H1 (cell line): ENCODE data around the gene RSU1. TPM values are rescaled to one million over a fixed set of nuclear protein-coding genes. Genes with fewer than 3 reads are reported as not detected.

Experiments
- EZH2 ChIP-seq: fragments of 200-600 bp; sonication (generic); IDR thresholded peaks from 2 replicates; pipeline ENCODE4 v1.7.1; 2012; ENCODE audit warnings: low read depth, mild to moderate bottlenecking, moderate library complexity, low read length, inconsistent platforms; ENCODE audit not compliant: severe bottlenecking
- MAFK ChIP-seq: IDR thresholded peaks from 2 replicates; pipeline ENCODE4 v1.6.1; 2012; ENCODE audit warnings: low read depth, mild to moderate bottlenecking, improper control_type of control experiment, low read length
- RXRA ChIP-seq: IDR thresholded peaks from 2 replicates; pipeline ENCODE4 v1.6.1; 2011; ENCODE audit warnings: low read depth, mild to moderate bottlenecking, low read length, moderate library complexity; ENCODE audit not compliant: insufficient read depth
- TAF1 ChIP-seq: IDR thresholded peaks from 2 replicates; pipeline ENCODE4 v1.6.1; 2011; ENCODE audit warnings: mild to moderate bottlenecking, low read depth, low read length
- ZNF274 ChIP-seq: IDR thresholded peaks from 2 replicates; pipeline ENCODE4 v1.7.0; 2012; ENCODE audit warnings: low read length, borderline replicate concordance; ENCODE audit errors: extremely low read depth
- polyA plus RNA-seq, 7 experiments: library from polyadenylated mRNA; depleted of rRNA in 3 of 7; stranded (reverse) in 5 of 7; unstranded in 2 of 7; fragments of >200 nt in 5 of 7; fragments of 200-250 nt in 2 of 7; gene quantifications; 1 replicate in 5 of 7; 2 replicates in 1 of 7; 4 replicates in 1 of 7; pipeline versions ENCODE4 v1.2.1 to v1.2.3, GENCODE V29; 2011 to 2013; ENCODE audit warnings: missing spikeins in 2 of 7, mixed read lengths in 2 of 7
- total RNA-seq: library from RNA; stranded (reverse); fragmentation: NEBNext Ultra II Directional; extraction: Animal tissue kit (Norgen Biotek cat#: 25700); gene quantifications from 2 replicates; pipeline ENCODE4 v1.2.1, GENCODE V29; 2021
- TF ChIP-seq, protein P1 (sequence below): IDR thresholded peaks from 2 replicates; pipeline ENCODE4 v1.6.1; 2012; ENCODE audit warnings: inconsistent platforms
- TF ChIP-seq, protein P2 (sequence below): IDR thresholded peaks from 2 replicates; pipeline ENCODE4 v1.6.1; 2012; ENCODE audit warnings: inconsistent platforms

Gene RSU1
- total and polyA plus RNA-seq, 2 of the 8 experiments (the other 6 are each of a cell fraction or from before 2014, with no cell fraction given): 50.0 to 68.2 TPM

DNA sequence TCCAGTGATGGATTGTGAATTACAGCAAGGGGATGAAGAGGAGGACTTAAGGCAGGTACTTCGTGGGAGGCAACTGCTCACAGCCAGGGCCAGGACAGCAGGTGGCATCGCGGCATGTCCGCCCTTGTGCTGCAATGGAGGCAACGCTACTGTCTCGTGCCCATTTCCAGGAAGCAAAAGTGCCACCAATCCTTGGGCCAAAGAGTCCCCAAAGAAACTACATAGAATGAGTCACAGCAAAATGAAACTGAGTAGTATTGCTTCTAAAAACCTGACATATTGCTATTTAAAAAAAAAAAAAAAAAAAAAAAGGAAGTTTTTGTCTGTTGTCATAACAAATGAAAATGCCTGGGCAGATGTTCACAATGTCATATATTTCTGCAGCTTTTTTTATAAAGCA is 46.6 kb downstream of the RSU1 start (continued):
- TF ChIP-seq MAFK (no peak), ZNF274 (no peak), RXRA (no peak), TAF1 (no peak), EZH2 (no peak)
- TF ChIP-seq, protein P1, sequence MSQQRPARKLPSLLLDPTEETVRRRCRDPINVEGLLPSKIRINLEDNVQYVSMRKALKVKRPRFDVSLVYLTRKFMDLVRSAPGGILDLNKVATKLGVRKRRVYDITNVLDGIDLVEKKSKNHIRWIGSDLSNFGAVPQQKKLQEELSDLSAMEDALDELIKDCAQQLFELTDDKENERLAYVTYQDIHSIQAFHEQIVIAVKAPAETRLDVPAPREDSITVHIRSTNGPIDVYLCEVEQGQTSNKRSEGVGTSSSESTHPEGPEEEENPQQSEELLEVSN: no peak
- TF ChIP-seq, protein P2, sequence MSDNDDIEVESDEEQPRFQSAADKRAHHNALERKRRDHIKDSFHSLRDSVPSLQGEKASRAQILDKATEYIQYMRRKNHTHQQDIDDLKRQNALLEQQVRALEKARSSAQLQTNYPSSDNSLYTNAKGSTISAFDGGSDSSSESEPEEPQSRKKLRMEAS: no peak
